Measurements from ENCODE around the gene NPAS3.

DNA sequence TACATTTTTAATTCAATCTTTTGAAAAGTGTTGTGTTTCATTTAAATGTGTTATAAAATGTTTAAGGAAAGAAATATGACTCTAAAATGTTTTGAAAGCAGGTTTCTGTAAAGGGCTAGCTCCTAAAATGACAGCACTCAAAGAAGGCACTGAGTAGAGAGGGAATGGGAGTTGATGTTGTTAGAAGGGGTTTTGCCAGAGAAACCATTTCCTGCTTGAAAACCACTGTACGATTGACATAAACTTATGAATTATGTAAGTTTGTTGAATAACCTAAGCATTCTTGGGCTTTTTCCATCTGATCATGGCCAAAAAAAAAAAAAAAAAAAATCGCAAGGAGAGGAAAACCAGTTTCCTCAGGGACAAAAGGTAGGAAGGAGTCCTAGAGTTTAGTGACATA lies 778.2 kb downstream of the NPAS3 start:
- TF ChIP-seq, protein P1, sequence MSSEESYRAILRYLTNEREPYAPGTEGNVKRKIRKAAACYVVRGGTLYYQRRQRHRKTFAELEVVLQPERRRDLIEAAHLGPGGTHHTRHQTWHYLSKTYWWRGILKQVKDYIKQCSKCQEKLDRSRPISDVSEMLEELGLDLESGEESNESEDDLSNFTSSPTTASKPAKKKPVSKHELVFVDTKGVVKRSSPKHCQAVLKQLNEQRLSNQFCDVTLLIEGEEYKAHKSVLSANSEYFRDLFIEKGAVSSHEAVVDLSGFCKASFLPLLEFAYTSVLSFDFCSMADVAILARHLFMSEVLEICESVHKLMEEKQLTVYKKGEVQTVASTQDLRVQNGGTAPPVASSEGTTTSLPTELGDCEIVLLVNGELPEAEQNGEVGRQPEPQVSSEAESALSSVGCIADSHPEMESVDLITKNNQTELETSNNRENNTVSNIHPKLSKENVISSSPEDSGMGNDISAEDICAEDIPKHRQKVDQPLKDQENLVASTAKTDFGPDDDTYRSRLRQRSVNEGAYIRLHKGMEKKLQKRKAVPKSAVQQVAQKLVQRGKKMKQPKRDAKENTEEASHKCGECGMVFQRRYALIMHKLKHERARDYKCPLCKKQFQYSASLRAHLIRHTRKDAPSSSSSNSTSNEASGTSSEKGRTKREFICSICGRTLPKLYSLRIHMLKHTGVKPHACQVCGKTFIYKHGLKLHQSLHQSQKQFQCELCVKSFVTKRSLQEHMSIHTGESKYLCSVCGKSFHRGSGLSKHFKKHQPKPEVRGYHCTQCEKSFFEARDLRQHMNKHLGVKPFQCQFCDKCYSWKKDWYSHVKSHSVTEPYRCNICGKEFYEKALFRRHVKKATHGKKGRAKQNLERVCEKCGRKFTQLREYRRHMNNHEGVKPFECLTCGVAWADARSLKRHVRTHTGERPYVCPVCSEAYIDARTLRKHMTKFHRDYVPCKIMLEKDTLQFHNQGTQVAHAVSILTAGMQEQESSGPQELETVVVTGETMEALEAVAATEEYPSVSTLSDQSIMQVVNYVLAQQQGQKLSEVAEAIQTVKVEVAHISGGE (tag by site-specific recombination; conservative IDR thresholded peaks at IDR 0.05; ENCODE audit: low read depth) = no peak
- TF ChIP-seq, protein P2, sequence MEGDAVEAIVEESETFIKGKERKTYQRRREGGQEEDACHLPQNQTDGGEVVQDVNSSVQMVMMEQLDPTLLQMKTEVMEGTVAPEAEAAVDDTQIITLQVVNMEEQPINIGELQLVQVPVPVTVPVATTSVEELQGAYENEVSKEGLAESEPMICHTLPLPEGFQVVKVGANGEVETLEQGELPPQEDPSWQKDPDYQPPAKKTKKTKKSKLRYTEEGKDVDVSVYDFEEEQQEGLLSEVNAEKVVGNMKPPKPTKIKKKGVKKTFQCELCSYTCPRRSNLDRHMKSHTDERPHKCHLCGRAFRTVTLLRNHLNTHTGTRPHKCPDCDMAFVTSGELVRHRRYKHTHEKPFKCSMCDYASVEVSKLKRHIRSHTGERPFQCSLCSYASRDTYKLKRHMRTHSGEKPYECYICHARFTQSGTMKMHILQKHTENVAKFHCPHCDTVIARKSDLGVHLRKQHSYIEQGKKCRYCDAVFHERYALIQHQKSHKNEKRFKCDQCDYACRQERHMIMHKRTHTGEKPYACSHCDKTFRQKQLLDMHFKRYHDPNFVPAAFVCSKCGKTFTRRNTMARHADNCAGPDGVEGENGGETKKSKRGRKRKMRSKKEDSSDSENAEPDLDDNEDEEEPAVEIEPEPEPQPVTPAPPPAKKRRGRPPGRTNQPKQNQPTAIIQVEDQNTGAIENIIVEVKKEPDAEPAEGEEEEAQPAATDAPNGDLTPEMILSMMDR (tag by site-specific recombination; IDR thresholded peaks at IDR 0.05) = no peak
- no peak for TF ChIP-seq ZNF146 (tag by site-specific recombination; IDR thresholded peaks at IDR 0.05)
